Forelimb muscle (tissue), 1 donor: ENCODE data around the gene TAS2R40. TPM values are rescaled to one million over a fixed set of nuclear protein-coding genes. Genes with fewer than 3 reads are reported as not detected.
"Not testable (repeated sequence)": the region's sequence is repeated elsewhere in the genome, so short reads cannot be mapped to it uniquely, and the experiment has no call there.

Source experiments
- DNase-seq: peaks from one replicate; pipeline ENCODE4 v3.0.0-alpha.2; 2013; ENCODE audit warnings: low read depth
- polyA plus RNA-seq: library from polyadenylated mRNA; unstranded; fragments of 120-200 nt; gene quantifications from one replicate; pipeline ENCODE4 v1.2.1, GENCODE V29; 2013; ENCODE audit not compliant: insufficient read length

TAS2R40 gene
- polyA plus RNA-seq, 1 donor, result not detected

- DNase-seq, result no peak
Observed at GRCh38 chr7:143250199-143250598, 28.4 kb downstream of the TAS2R40 start.

GRCh38 chr7:143250822-143251221 lies 29.0 kb downstream of the TAS2R40 start:
- DNase-seq, result no peak

GRCh38 chr7:143252006-143252405 lies 30.2 kb downstream of the TAS2R40 start:
- no peak for DNase-seq

- no peak for DNase-seq
Observed at GRCh38 chr7:143255564-143255963, 33.7 kb downstream of the TAS2R40 start.

GRCh38 chr7:143256325-143256724 lies 34.5 kb downstream of the TAS2R40 start:
- no peak for DNase-seq

GRCh38 chr7:143256932-143257331 lies 35.1 kb downstream of the TAS2R40 start:
- no peak for DNase-seq

- DNase-seq, result no peak
Observed at GRCh38 chr7:143257501-143257900, 35.7 kb downstream of the TAS2R40 start.

GRCh38 chr7:143258831-143259230 lies 37.0 kb downstream of the TAS2R40 start:
- no peak for DNase-seq

- DNase-seq, result no peak
Observed at GRCh38 chr7:143259765-143260164, 37.9 kb downstream of the TAS2R40 start.

- DNase-seq, result no peak
Observed at GRCh38 chr7:143261901-143262300, 40.1 kb downstream of the TAS2R40 start.

- no peak for DNase-seq
Observed at GRCh38 chr7:143263266-143264195, 41.7 kb downstream of the TAS2R40 start, which contains the start of gene GSTK1. Gene GSTK1, plus strand, starts transcription at chr7:143263441. Its CDS starts 73 bp downstream, at chr7:143263514.

- DNase-seq, result not testable (repeated sequence)
Observed at GRCh38 chr7:143264196-143264568, 42.3 kb downstream of the TAS2R40 start.

- no peak for DNase-seq
Observed at GRCh38 chr7:143265017-143265693, 43.3 kb downstream of the TAS2R40 start.

- DNase-seq, result no peak
Observed at GRCh38 chr7:143269251-143269650, 47.4 kb downstream of the TAS2R40 start.

GRCh38 chr7:143271240-143271639 lies 49.4 kb downstream of the TAS2R40 start:
- DNase-seq, result no peak

Other genes starting within 250 kb of the TAS2R40 start
- gene OR9A2, start 194.9 kb upstream of the TAS2R40 start, polyA plus RNA-seq, result not detected
- not detected for gene OR6V1, start 169.7 kb upstream of the TAS2R40 start, polyA plus RNA-seq
- not detected for gene PIP, start 90.0 kb upstream of the TAS2R40 start, polyA plus RNA-seq
- not detected for gene TAS2R39, start 38.6 kb upstream of the TAS2R40 start, polyA plus RNA-seq
- 85.2 TPM for gene GSTK1, start 41.4 kb downstream of the TAS2R40 start, polyA plus RNA-seq
- gene TMEM139, start 62.9 kb downstream of the TAS2R40 start, polyA plus RNA-seq, result 1.0 TPM
- gene CASP2, start 66.3 kb downstream of the TAS2R40 start, polyA plus RNA-seq, result 20.3 TPM
- gene CLCN1, start 94.1 kb downstream of the TAS2R40 start, polyA plus RNA-seq, result 2.6 TPM
- 1.5 TPM for gene FAM131B, start 140.7 kb downstream of the TAS2R40 start, polyA plus RNA-seq
- 249 TPM for gene ZYX, start 159.3 kb downstream of the TAS2R40 start, polyA plus RNA-seq
- gene EPHA1, start 186.8 kb downstream of the TAS2R40 start, polyA plus RNA-seq, result 6.0 TPM
- not detected for gene TAS2R60, start 221.4 kb downstream of the TAS2R40 start, polyA plus RNA-seq